COLO668 (cell line): ENCODE data around the gene ALDH1B1.

ENCODE experiments used
- DNase-seq: peaks from one replicate; lab custom pipeline; 2025; ENCODE audit not compliant: unreplicated experiment; lab: John Stamatoyannopoulos, UW

ALDH1B1 gene

DNA sequence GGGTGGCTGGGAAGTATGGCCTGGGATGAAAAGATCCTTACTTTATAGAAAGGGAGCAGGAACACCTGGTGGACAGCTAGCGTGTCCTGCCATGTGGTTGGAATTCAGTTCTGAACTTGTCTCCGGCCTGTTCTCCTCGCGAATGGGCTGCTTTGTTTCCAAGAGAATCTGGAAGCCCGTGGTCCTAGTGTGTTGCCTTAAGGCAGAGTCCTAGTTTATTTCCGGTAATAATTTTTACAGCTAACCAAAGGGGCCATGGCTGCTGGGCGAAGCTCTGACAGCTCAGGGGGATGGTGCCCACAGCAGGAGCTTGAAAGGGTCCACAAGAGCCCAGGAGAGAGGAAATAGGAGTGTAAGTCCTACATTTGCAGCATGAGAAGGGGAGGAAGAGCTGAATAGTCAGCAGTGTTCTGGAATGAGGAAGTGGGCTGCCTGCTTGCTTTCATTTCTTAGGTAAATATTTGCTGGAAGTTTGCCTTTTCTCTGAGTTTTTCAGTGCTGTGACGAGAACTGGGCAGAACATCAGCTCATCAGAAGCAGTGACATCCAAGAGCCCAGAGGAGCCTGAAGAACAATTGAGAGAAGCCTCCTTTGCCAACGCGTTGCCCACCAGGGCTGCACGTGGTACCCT is 44.8 kb downstream of the ALDH1B1 start:
- no peak for DNase-seq

DNA sequence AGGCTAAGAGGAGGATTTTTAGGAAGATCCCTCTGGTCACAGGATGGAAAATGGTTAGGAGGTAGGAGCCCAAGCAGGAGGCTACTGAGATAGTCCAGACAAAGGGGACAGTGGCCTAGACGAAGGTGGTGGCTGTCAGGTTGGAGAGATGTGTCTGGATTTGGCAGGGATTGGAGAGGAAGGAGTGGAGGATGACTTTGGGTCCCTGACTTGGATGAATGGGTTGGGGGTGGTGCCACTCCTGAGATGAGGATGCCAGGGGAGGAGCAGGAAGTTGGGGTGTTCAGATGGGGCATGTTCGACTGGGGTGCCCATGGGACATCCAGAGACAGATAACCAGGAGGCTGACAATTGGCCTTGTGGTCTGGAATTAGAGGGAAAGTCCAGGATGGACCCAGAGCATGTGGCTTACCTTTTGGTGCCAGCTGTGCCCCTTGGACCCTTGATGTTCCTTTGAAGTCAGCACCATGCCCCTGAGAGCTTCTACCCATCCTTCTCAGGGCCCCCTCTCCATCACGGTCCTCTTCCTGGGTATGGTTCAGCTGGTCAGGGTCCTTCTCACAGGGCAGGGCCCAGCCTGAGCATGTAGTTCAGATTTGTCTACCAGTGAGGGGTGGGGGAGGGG is 46.9 kb downstream of the ALDH1B1 start:
- no peak for DNase-seq

DNA sequence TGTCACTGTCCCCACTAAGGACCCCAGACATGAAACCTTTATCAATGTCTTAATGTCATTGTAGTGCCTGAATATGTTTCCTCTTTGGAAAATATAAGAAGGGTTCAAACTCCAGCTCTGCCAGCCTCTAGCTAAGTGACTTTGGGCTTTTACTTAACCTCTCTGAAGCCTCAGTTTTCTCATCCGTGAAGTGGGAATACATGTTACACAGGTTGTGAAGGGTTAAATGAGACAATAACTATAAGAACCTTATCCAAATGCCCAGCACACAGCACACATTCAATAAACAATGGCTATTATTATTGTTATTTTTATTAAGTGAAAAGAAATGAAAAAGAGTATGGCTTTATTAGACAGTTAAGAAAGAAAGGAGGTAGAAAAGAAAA is 47.4 kb downstream of the ALDH1B1 start:
- DNase-seq = no peak

DNA sequence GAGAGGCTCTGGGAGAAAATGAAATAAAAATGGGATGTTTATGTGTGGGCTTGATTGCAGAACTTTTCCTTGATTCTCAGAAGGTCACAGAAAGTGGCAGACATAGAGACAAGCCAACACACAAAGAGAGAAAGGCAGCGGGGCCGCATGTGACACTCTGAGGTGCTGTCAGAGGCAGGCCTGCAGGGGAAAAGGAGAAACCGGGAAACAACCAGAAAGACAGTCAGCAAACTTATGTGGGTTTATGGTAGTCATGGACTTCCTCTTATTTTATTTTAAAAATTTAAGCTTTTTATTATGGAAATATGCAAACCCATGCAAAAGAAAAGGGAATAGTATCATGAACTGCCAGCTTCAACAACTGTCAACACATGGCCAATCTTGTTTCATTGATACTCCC is 48.0 kb downstream of the ALDH1B1 start:
- no peak for DNase-seq

DNA sequence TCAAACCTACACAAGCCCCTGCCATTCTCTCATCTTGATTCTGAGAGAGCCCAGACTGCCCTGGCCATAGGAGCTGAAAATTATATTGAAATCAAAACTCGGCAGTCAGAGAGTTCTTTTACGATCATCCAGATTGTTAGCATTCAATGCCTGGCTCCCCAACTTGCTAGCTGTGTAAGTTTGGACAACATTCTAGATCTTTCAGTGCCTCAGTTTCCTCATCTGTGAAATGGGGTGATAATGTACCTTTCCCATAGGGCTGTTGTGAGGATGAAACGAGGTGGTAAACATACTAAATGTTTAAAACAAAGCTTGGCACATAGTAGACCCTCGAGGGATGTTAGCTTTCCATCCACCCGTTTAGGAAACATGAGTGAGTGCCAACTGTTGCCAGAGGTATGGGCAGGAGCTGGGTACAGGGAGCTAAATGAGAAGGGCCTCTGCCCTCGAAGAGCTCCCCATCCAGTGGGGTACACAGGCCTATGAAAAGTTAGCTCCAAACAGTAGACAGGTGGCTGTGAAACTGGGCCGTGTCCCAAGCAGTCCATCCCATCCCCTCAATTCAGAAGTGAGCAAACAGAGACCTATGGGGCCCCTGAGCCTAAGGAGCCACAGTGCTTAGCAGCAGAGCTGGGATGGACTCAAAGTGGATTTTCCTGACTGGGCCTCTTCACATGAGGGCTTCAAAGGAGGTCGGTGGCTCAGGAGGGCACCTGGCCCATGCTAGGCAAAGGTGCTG is 49.0 kb downstream of the ALDH1B1 start:
- DNase-seq = no peak

DNA sequence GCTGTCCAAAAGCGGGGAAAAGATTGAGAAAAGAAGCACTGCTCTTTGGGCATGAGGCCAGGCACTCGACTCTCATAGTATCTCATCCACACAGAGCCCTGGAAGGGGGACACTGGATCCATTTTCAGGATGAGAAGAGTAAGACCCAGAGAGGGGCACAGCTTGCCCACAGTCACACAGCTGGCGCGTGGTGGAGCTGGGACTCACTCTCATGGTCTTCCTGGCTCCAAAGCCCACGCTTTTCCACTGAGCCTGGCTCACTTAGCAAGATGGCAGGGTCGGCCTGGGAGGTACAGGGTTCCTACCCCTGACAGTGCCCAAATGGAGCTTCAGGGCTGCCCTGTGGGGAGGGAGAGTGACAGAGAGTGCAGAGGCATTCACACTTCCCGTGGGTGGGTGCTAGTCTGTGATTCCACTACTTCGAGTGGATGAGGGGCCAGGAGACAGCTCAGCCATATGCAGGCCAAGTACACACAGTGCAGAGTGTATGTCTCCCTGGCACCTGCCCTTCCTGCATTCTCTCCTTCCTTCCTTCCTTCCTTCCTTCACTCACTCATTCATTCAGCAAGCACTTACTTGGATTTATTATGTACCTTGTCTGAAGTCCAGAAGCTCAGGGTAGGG is 50.1 kb downstream of the ALDH1B1 start:
- DNase-seq = no peak

DNA sequence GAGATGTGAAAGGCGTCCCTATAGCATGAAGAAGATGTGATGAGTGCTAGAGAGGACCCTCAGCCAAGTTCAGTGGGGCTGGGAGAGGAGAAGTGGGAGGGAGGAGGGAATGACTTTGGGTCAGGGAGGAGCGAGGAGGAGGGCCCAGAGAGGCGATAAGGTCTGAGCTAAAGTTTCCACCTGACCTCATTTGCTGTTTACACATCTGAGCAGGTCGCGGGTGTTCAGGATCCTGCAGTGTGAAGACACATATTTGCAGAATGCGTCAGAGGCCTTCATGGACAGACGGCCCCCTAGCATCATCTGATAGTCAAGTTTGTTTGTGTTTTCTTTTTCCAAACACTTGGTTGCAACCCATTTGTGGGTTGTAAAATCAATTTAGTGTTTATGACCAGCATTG is 50.7 kb downstream of the ALDH1B1 start:
- DNase-seq = peak; percentile 23

DNA sequence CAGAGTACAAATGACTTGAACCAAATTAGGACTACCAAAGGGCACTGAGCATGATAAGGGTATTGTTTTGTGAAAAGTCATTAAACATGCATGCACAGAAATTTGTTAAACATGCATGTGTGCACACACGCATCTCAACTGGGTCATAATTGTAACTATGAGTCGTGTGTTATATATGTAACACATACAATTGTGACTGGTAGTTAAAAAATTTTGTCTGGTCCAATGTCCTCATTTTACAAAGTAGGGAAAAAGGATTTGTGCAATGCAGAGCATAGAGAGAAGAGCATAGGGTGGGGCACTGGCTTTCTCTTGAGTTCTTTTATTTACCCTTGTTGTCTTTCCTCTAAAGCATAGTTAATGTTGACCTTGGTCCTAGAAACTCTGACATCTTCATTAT is 51.1 kb downstream of the ALDH1B1 start:
- no peak for DNase-seq

DNA sequence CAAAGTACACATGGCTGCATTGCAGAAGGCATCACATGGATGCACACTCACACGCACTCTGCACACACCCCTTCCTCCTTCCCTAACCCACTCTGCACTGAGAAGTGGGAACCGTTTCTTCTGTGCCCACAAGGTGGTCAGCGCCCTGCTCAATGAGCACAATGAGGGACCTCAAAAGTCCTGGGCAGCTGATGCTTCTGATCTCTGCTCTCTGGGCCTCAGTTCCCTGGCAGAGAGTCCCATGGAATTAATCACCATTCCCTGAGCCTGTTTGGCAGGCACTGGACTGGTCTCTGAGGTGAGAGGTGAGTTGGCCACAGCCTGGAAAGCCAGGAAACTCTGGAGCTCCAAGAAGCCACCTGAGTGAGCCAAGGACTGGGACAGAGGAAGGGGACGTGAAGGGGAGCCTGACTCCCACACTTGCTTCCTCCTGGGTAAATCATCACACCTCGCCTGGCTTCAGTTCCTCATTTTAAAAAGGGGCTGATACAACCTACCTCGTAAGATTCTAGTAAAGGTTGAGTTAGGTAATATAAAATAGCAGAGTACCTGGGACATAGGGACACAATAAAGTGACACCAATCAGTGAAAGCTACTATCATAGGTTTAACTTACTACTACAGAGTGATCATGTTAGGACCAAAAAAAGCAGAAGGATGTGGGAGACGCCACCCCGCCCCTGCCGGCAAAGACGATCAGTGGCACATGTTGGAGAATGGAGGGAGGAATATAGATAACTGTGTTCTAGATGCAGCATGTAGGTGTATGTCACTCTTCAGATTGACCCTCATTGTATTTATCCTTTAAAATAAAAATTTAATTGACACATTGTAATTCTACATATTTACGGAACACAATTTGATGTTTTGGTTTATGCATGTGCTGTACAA is 52.9 kb downstream of the ALDH1B1 start:
- no peak for DNase-seq

DNA sequence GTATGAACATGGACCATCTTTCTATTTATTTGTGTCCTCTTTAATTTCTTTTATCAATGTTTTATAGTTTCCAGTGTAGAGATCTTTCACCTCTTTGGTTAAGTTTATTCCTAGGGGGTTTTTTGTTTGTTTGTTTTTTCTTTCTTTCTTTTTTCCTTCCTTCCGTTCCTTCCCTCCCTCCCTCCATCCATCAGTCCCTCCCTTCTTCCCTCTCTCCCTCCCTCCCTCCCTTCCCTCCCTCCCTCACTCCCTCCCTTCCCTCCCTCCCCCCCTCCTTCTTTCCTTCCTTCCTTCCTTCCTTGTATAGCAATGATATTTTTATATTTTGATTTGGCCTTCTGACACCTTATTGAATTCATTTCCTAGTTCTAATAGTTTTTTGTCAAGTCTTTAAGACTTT is 55.2 kb downstream of the ALDH1B1 start:
- DNase-seq = no peak
